Fibroblast of skin of right quadriceps (primary cell): ENCODE data around the gene HEXIM2.
"Not testable (repeated sequence)": the region's sequence is repeated elsewhere in the genome, so short reads cannot be mapped to it uniquely, and the experiment has no call there.

ENCODE experiments used
- DNase-seq: peaks from one replicate; pipeline ENCODE4 v3.0.0-alpha.2; 2013

Gene HEXIM2

GRCh38 chr17:45161288-45162024, at the start of gene HEXIM2:
Gene HEXIM2, plus strand, starts transcription at chr17:45161875. Its CDS starts 919 bp downstream, at chr17:45162794.
- DNase-seq: peak; percentile 100

GRCh38 chr17:45112559-45113423, 48.9 kb upstream of the HEXIM2 start:
- no peak for DNase-seq

DNA sequence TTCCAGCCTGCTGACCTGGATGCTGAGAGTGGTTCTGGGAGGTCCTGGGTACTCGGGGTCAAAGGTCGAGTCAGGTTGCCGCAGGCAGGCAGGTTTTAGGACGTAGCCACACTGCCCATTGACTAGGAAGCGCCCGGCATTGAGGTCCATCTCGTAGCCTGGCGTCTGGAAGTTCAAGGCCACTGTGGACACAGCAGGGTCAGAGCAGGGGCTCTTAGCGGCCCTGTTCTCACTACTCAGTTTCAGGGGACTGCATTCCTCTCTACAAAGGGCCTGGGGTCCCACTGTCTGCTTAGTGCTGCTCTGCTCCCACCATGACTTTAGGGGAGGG, 48.3 kb upstream of the HEXIM2 start:
- DNase-seq: no peak

DNA sequence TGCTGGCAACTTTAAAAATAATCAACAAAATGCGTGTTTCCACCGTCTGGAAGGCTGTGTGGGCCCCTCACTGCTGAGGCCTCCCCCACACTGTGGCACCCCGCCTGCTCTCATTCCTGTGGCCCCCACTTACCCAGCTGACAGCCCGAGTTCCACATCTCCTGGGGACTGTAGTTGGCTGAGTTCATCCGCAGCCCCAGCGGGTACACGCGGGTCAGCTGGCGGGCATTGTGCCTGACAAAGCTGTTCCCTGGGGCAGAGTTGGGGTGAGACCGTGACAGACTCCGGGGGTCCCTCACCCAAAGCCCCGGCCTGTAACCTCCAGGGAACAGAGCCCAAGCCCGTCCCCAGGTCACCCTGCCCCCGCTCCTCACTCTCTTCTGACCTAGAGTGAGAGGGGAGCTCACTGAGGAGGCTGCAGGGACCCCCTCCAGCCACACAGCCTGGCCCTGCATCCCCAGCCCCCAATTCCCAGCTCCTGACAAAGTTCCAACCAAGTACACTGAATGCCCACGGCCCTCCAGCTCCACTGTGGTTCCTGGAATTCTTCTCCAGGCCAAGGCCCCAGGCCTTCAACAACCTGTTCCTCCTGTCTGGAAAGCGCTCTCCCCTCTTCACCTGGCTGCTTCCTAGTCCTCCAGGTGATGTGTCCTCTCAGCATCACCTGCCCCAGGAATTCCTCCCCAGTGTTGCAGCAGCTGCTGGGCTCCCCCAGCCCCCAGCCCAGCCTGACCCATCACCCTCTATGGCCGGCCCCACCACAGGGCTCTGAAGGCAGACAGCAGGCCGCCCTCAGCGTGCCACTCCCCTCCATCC, 47.4 kb upstream of the HEXIM2 start:
- DNase-seq: no peak

GRCh38 chr17:45115015-45115625, 46.6 kb upstream of the HEXIM2 start:
- no peak for DNase-seq

DNA sequence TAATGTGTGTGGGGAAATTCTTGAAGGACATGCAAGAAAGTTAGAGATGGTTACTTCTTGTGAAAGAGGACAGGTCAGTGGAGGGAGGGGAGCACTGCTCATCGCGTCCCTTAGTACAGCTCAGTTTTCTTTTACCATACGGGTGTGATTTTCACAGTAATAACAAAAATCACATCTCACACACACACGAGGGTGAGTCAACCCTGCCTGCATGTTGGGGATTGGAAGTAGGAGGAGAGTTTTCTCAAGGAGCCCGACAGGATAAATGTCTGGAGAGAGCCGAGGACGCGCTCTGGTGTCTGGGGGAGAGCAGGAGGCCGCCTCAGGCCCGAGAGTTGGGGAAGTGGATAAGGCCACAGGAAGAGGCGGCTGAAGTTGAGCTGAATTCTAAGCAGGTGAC, 45.8 kb upstream of the HEXIM2 start:
- peak; percentile 52 for DNase-seq

- DNase-seq: no peak
These were observed 45.1 kb upstream of the HEXIM2 start for GRCh38 chr17:45116434-45117016.

DNA sequence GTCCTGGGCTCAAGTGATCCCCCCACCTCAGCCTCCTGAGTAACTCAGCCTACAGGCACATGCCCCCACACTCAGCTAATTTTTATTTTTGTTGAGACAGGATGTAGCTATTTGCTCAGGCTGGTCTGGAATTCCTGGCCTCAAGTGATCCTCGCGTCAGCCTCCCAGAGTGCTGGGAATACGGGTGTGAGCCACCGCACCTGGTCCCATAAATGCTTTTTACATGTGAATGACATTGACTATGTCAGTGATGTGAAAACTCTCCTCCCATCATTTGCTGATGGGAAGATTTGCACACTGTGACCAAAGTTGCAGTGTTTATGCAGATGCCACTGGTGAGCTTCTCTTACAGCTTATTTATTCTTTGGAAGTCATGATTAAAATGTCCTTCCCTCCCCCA, 44.3 kb upstream of the HEXIM2 start:
- DNase-seq: no peak

DNA sequence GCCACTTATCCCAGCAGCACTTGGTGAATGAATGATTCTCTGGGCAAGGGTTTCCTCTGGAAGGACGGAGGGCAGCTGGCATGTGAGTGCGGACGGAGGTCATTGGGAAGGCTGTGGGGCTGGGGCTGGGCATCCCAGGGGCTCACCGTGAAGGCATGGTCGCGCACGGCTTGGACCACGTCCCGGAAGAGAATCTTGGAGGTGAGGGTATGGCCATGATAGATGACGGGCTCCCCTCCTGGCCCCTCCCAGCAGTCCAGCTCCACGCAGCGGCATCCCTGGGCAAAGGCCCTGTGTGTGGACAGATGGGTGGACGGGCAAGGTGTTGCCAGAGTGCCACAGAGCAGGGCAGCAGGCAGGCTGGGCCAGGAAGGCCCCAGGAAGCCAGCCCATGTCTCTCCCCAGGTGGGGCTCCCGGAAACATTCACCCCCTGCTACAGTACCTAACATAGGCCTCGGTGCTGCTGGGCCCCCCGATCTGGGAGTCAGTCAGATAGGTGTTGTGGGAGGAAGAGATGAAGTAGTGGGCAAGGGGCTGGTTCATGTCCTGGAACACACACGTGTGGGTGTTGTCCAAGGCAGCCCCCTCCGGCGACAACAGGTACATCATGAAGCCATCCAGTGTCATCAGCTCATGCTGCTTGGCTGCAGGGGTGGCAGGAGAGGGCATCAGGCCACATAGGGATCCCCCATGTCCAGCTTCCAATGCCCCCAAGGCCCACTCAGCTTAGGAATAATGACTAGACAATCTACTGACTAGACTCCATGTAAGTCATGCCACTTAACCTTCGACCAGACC, 43.6 kb upstream of the HEXIM2 start:
- no peak for DNase-seq

DNA sequence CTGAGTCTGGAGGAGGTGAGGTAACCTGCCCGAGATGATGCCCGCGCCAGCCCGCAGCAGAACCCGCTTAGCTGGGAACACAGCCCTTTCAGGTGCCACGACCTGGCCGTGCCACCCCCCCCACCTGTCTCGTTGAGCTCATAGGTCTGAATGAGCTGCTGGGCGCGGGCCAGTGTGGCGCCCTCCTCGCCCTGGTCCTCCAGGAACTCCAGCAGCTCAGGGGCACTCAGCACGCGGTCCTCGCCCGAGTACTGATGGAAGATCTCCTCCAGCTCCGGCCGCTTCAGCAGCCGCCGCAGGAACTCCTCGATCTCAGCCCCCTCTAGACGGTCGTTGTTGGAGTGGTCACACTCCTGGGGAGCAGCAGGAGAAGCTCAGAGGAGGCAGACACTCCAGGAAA, 43.0 kb upstream of the HEXIM2 start:
- no peak for DNase-seq

DNA sequence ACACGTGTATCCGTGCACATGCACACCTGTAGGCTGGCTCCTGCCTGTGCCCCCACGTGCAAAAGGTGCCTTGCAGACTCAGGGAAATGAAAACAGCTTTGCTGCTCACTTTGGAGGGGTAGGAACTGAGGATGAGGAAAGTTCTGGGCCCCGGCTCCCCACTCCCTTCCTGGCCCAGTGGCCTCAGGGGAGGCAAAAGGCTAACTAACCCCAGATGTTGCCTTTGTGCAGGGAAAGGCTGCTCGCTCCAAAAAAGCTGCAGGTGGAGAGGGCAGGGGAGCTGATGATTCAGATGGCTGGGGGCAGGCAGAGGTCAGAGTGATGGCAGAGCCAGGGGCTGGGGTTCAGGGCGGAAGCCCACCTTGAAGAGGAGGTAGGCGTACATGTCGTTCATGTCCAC, 41.7 kb upstream of the HEXIM2 start:
- DNase-seq: no peak

DNA sequence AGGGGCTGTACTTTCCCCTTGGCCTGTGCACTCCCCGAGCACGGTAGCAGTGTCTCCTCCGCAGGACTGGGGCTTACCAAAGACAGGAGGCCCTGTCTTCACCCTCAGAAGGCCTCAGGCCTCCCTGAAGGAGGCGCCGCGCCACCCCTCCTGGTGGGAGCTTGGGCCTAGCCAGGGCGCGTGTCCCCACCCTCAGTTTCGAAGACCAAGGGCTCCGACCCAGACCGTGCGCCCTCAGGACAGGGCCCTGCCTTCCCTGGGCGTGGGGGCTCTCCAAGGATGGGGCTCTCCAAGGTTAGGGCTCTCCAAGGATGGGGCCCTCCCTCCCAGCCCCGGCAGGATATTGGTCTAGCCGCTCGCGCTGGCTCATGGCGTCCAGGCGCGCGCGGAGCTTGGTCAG, 41.1 kb upstream of the HEXIM2 start:
- DNase-seq: no peak

GRCh38 chr17:45121055-45121454, 40.6 kb upstream of the HEXIM2 start:
- no peak for DNase-seq

- DNase-seq: no peak
These were observed 38.5 kb upstream of the HEXIM2 start for GRCh38 chr17:45123076-45123770.

DNA sequence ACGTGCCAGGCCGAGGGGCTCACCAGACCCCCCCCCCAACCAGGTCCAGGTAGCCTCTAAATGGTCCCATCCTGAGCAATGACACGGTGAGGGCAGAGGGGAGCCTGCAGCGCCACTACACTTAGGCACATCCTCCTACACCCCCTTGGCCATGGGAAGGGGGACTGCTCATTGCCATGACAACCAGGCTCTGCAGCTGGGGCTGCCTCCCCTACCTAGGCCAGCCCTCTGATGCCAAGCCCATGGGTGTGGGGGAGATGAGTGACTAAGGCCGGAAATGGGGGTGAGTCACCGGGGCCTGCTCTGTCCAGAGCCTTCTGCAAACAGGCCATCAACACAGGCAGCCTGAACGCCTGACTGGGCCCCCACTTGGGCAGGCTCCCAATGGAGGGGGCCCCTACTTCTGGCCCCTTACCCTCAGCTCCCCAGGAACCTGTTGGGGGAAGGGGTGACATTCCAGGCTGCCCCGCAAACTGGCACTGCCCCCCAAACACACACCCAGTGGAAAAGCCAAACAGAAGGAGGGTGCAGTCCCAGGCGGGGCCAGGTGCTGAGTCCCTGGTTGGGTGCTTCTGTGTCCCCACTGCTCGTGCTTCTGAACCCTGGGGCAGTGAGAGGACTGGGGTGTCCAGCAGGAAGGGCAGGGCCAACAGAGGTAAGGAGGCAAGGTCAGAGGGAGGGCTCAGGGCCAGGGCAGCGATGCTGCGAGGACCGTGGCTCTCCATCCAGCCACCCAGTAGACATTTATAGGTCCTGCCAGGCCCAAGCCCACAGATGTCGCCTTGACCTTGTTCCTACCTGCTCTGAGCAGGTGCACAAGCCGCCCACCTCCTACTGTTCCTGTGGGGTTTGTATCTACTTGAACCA, 37.5 kb upstream of the HEXIM2 start:
- DNase-seq: peak; percentile 89

GRCh38 chr17:45124797-45125122, 36.9 kb upstream of the HEXIM2 start:
- not testable (repeated sequence) for DNase-seq

DNA sequence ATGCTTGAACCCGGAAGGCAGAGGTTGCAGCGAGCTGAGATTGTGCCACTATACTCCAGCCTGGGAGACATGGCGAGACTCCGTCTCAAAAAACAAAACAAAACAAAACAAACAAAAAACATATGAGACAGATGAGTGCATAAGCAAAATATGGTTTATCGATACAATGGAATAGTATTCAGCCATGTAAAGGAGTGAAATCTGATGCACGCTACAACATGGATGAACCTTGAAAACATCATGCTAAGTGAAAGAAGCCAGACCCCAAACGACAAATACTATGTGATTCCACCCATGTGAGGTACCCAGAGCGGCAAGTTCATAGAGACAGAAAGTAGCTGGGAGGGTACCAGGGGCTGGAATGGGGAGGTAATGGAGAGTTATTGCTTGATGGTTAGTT, 36.2 kb upstream of the HEXIM2 start:
- DNase-seq: no peak

DNA sequence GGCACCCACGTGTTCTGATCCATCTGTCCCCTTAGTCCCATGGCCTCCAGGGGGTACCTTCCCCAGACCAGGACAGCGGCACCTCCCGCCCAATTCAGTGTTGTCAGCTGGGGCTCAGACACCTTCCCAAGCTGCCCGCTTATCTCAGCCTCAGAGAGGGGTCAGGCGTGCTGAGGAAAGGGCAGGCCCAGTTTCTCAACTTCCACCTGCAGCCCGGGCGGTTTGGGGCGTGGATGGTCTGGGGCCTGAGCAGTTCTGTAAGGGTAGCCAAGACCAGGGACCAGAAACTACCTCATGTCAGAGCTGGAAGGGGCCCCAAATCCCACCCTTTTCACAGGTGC, 34.5 kb upstream of the HEXIM2 start:
- DNase-seq: no peak

- DNase-seq: no peak
These were observed 34.0 kb upstream of the HEXIM2 start for GRCh38 chr17:45127548-45128300.

DNA sequence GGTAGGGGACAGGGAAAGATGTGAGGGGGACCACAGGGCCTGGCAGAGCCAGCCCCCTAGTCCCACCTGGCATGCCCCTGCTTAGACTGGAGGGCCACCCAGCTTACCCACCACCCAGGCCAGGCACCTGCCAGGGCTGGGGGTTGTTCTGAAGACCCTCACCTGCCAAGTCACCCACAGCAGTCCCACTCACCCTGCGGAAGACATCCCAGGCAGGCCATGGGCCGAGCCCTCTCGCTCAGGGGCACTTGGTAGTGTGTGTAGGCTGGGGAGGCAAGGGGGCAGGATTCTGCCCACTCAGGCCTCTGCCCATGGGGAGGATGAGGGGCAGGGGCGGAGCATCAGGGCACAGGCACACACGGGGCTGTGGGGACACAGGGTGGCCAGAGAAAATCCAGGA, 33.3 kb upstream of the HEXIM2 start:
- no peak for DNase-seq
